ENCODE results near the gene ACY1. TPM values are rescaled to one million over a fixed set of nuclear protein-coding genes. Genes with fewer than 3 reads are reported as not detected.

The ACY1 gene
- total RNA-seq, 2 experiments from 2014 or later, result 18.4 to 22.0 TPM

GRCh38 chr3:51994530-51994929 lies 11.2 kb downstream of the ACY1 start:
- ChIA-PET POLR2A (interaction anchor here (1.4 to 3.0 kb wide), 8 partner anchors 10 to 284 kb away, joined by 3 to 78 read pairs (median 18); partner anchors contain the start of genes ABHD14A, ABHD14B, ACY1 and DUSP7), CTCF (interaction anchor here (0.9 to 3.0 kb wide), 5 partner anchors 12 to 160 kb away, joined by 3 to 16 read pairs (median 7); partner anchors contain the start of genes ABHD14B, ACY1, PARP3 and RRP9)
- H3K4me3 Mint-ChIP-seq, result peak overlapping the region; percentile 100
- peak overlapping the region; percentile 99 for H3K27ac Mint-ChIP-seq
- H3K4me1 Mint-ChIP-seq, result peaks cover 46% of the 10 kb centered on the region
- no peak for DNase-seq
- no peaks in the 10 kb centered on the region for H3K9me3 Mint-ChIP-seq
- H3K36me3 Mint-ChIP-seq (ENCODE audit: low read depth), result peaks cover 43% of the 10 kb centered on the region
- H3K27me3 Mint-ChIP-seq, result peaks cover 10% of the 10 kb centered on the region

DNA sequence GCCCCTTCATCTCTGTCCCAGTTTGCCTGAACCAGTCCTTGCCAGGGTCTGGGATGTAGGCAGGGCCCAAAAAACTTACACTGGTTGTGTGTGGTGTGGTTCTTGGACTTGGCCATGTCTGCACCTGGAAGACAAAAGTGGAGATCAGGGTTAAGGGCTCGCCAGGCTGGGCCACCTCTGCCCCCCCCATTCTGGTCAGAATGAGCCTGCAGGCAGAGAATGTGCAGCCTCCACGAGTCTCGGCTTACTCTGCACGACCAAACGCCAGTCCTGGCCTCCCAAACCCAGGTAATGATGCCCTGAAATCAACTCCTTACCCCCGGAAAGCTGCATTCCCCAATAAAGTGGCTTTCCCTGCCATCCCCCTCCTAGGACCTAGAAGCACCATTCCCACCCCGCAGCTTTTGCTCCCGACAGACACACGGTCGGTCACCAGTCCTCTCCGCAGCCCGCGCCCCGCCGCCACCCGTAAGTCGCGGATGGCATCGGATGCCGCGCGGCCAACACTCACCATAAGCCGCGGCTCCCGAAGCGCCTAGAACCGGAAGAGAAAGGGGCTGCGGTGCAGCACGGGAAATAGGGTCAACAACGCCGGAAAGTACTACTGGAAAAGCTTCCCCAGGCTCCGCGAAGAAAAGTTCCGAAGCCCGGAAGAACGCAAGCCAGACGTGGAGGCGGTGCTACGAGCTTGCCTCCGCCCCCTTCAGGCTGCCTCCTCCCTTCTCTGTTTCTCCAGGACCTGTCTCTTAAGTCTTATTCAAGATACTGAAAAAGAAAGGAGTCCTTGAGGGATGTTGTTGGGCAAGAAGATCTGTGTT lies 12.2 kb downstream of the ACY1 start, which contains the start of gene RPL29:
Gene RPL29 (minus strand): TSS at position 550 of the 818 bp plus-strand sequence. CDS start 434 bp downstream, at position 116.
- peak within 1 kb of the TSS; percentile 99 for H3K27ac Mint-ChIP-seq
- POLR2A ChIA-PET, result interaction anchor here (0.6 to 3.0 kb wide), 20 partner anchors 11 to 325 kb away, joined by 3 to 78 read pairs (median 4); partner anchors contain the start of genes ABHD14A, ABHD14B, ACY1 and DUSP7
- peaks cover 43% of the 10 kb centered on the region for H3K36me3 Mint-ChIP-seq (ENCODE audit: low read depth)
- peak; percentile 94 for DNase-seq
- CTCF ChIA-PET, result interaction anchor here (0.7 to 3.0 kb wide), 23 partner anchors 13 to 493 kb away, joined by 3 to 16 read pairs (median 4); partner anchors contain the start of genes ABHD14B, ACY1, PARP3 and POC1A
- peaks cover 46% of the 10 kb centered on the region for H3K4me1 Mint-ChIP-seq
- no peaks in the 10 kb centered on the region for H3K9me3 Mint-ChIP-seq
- peaks cover 10% of the 10 kb centered on the region for H3K27me3 Mint-ChIP-seq
- H3K4me3 Mint-ChIP-seq, result peak within 1 kb of the TSS; percentile 100

DNA sequence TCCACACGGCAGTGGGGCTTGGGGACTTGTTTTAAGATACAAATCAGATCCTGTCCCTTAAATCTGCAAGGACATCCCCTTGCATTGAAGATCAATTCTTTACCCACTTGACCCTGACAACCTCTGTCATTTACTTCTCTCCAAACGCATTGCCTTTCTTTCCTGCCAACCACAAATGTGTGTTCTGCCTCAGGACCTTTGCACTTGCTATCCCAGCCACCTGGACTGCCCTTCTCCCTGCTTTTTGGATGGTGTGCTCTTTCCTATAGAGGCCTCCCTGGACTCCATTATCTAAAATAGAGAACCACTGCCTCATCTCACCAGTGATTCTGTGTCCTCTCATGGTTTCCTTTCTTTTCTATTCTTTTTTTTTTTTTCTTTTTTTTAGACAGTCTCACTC lies 13.8 kb downstream of the ACY1 start:
- Mint-ChIP-seq H3K4me1 (peaks cover 43% of the 10 kb centered on the region), H3K4me3 (no peak overlapping the region), H3K27me3 (peaks cover 10% of the 10 kb centered on the region), H3K9me3 (no peaks in the 10 kb centered on the region), H3K27ac (no peak overlapping the region), H3K36me3 (ENCODE audit: low read depth) (peaks cover 35% of the 10 kb centered on the region)
- no peak for DNase-seq
- POLR2A ChIA-PET, result no interaction called here
- CTCF ChIA-PET, result interaction anchor here (1.5 kb wide), 1 partner anchor 15 kb away, joined by 3 read pairs; no protein-coding TSS in a partner anchor

DNA sequence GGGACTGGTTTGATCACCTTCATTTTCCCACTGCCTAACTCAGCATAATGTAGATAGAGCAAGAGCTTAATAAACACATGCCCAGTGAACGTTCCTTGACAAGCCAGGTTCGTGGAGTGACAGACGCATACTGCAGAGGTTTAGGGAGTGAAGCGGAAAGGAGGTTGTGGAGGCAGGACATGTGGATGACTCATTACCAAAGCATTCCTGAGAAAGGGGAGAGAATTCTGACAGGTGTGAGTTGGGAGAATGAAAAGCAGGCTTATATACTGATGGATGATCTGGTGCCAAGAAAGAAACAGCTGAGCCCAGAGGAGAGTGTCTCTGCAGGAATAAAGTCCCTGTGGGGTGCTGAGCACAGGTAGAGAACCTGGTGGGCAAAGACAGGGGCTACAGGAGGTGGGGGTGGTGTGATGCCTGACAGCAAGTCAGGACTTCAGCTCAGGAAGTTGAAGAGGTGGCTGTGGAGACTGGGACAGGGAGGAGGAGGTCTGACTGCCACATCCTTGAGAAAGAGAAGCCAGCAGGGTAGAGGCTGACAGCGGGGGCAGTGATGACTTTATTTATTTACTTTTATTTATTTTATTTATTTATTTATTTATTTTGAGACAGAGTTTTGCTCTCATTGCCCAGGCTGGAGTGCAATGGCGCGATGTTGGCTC lies 14.7 kb downstream of the ACY1 start:
- H3K9me3 Mint-ChIP-seq, result no peaks in the 10 kb centered on the region
- H3K4me3 Mint-ChIP-seq, result no peak overlapping the region
- peaks cover 10% of the 10 kb centered on the region for H3K27me3 Mint-ChIP-seq
- no peak for DNase-seq
- ChIA-PET POLR2A (interaction anchor here (0.7 to 1.2 kb wide), 2 partner anchors 59 to 156 kb away, joined by 3 read pairs; partner anchors contain the start of genes DUSP7 and POC1A), CTCF (interaction anchor here (1.0 to 1.5 kb wide), 4 partner anchors 16 to 156 kb away, joined by 3 read pairs; partner anchors contain the start of gene POC1A)
- peaks cover 27% of the 10 kb centered on the region for H3K36me3 Mint-ChIP-seq (ENCODE audit: low read depth)
- peaks cover 35% of the 10 kb centered on the region for H3K4me1 Mint-ChIP-seq
- H3K27ac Mint-ChIP-seq, result no peak overlapping the region

- Mint-ChIP-seq H3K27me3 (peaks cover 10% of the 10 kb centered on the region), H3K27ac (no peak overlapping the region), H3K9me3 (no peaks in the 10 kb centered on the region), H3K4me1 (peaks cover 29% of the 10 kb centered on the region), H3K4me3 (no peak overlapping the region), H3K36me3 (ENCODE audit: low read depth) (peaks cover 21% of the 10 kb centered on the region)
- ChIA-PET CTCF (interaction anchor here (1.0 to 1.5 kb wide), 4 partner anchors 17 to 156 kb away, joined by 3 read pairs; partner anchors contain the start of gene POC1A), POLR2A (interaction anchor here (0.7 to 1.2 kb wide), 2 partner anchors 58 to 155 kb away, joined by 3 read pairs; partner anchors contain the start of genes DUSP7 and POC1A)
- DNase-seq, result no peak
These were observed 15.4 kb downstream of the ACY1 start for GRCh38 chr3:51998774-51999173.

DNA sequence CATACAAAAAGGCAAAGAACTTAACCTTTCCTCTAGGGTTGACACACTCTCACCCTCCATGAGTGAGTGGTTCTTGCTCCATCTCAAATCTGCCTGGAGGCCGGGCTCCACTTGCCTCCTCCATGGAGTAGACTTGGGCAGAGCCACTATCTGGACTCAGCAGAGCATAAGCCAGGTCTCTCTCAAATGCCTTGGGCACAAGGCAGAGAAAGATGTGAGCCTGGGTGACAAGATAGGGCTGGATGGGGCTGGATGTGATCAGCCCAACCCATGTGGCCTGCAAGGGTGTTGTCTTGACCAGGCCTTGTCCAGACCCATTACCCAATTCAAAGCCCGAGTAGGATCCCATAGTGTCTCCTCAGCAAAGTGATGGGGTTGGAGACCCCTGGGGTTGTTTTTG lies 16.5 kb downstream of the ACY1 start:
- no peak for DNase-seq
- peaks cover 18% of the 10 kb centered on the region for H3K4me1 Mint-ChIP-seq
- CTCF ChIA-PET, result interaction anchor here (2.4 to 5.5 kb wide), 3 partner anchors 13 to 122 kb away, joined by 9 to 54 read pairs (median 50); partner anchors contain the start of gene DUSP7
- H3K27ac Mint-ChIP-seq, result no peak overlapping the region
- H3K4me3 Mint-ChIP-seq, result no peak overlapping the region
- peaks cover 11% of the 10 kb centered on the region for H3K36me3 Mint-ChIP-seq (ENCODE audit: low read depth)
- POLR2A ChIA-PET, result no interaction called here
- H3K27me3 Mint-ChIP-seq, result peaks cover 10% of the 10 kb centered on the region
- H3K9me3 Mint-ChIP-seq, result no peaks in the 10 kb centered on the region

- ChIA-PET POLR2A (interaction anchor here (0.6 to 2.3 kb wide), 7 partner anchors 24 to 338 kb away, joined by 3 to 7 read pairs (median 4); partner anchors contain the start of gene DUSP7), CTCF (interaction anchor here (0.5 to 5.5 kb wide), 23 partner anchors 9 to 428 kb away, joined by 3 to 54 read pairs (median 6); partner anchors contain the start of genes DUSP7, PARP3, POC1A and RRP9)
- Mint-ChIP-seq H3K36me3 (ENCODE audit: low read depth) (no peaks in the 10 kb centered on the region), H3K9me3 (no peaks in the 10 kb centered on the region), H3K4me1 (peaks cover 20% of the 10 kb centered on the region), H3K27ac (no peak overlapping the region), H3K27me3 (peaks cover 10% of the 10 kb centered on the region), H3K4me3 (no peak overlapping the region)
- DNase-seq, result peak; percentile 87
These were observed 18.2 kb downstream of the ACY1 start for GRCh38 chr3:52001443-52001974.

DNA sequence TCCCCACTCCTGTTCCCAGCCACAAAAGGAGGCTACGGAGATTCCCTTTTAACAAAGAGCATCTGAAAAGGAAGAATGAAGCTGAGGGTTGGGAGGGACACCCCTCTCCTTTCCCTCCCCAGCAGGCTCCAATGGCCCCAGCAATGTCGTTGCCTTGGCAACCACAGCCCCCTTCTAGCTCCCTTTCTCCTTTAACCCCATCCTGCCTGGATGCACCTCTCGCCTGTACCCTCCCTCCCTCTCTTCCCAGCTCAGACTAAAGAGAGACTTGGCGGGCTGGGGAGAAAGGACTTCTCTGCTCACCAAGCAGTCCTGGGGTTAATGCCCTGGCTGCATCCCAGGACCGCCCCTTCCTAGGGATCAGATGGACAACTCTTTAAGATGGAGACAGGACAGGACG lies 19.4 kb downstream of the ACY1 start:
- Mint-ChIP-seq H3K4me3 (no peak overlapping the region), H3K36me3 (ENCODE audit: low read depth) (no peaks in the 10 kb centered on the region), H3K4me1 (peaks cover 16% of the 10 kb centered on the region), H3K9me3 (no peaks in the 10 kb centered on the region), H3K27ac (no peak overlapping the region), H3K27me3 (peaks cover 7% of the 10 kb centered on the region)
- POLR2A ChIA-PET, result interaction anchor here (1.2 to 2.3 kb wide), 2 partner anchors 9 to 120 kb away, joined by 3 to 7 read pairs; no protein-coding TSS in a partner anchor
- CTCF ChIA-PET, result interaction anchor here (1.0 to 5.5 kb wide), 7 partner anchors 52 to 235 kb away, joined by 3 to 54 read pairs (median 11); partner anchors contain the start of genes DUSP7 and POC1A
- no peak for DNase-seq

DNA sequence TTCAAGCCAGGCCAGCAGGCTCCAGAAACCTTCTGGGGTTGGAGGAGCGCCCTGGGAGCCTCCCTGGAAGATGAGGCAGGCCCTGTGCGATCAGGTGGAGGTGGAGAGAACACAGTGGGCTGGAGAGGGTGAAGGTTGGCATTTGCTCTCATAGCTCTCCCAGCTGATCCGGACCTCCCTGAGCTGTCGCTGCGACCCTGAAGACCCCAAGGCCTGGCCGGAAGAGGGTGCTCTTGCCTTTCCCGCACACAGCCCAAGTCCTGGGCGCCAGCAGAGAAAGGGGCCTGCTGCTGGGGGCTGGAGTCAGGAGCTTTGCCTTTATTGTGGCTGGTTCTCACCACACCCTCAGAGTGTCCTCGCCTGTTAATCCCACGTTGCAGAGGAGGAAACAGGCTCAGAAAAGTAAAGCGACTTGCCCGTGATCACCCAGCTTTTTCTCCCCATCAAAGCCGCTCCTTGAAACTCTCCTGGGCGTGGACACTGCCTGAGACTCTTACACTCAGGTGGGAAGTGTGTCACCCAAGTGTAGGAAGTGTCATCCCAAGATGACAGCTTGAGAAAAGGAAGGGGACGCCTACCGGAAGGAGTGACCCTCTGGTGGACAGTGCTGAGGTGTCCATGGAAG lies 20.9 kb downstream of the ACY1 start:
- no peak for DNase-seq
- Mint-ChIP-seq H3K27ac (no peak overlapping the region), H3K36me3 (ENCODE audit: low read depth) (no peaks in the 10 kb centered on the region), H3K4me1 (peaks cover 16% of the 10 kb centered on the region), H3K27me3 (no peaks in the 10 kb centered on the region), H3K9me3 (no peaks in the 10 kb centered on the region), H3K4me3 (no peak overlapping the region)
- ChIA-PET POLR2A (no interaction called here), CTCF (interaction anchor here (0.5 to 5.5 kb wide), 8 partner anchors 31 to 217 kb away, joined by 3 to 54 read pairs (median 4); partner anchors contain the start of gene DUSP7)

DNA sequence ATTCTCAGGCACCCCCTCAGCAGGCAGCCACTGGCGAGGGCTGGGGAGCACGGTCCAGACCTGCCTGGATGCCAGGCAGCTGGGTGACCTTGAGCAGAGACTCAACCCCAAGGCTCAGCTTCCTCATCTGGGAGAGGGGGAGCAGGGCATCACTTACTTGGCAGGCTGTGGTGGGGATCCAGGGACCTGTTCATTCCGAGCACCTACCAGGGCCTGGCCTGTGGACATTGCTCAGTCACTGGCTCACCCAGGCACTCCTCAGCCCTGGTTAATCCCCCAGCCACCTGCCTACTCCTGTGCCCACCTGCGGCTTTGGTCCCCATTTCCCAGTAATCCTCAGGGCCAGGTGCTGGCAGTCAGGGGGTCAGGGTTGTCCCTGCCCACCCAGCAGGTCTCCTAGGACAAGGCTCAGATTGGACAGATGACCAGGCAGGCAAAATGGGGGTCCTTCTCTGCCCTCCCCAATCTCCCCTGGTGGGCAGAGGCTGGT lies 21.6 kb downstream of the ACY1 start:
- H3K27ac Mint-ChIP-seq, result no peak overlapping the region
- H3K4me1 Mint-ChIP-seq, result peaks cover 16% of the 10 kb centered on the region
- H3K36me3 Mint-ChIP-seq (ENCODE audit: low read depth), result no peaks in the 10 kb centered on the region
- no peak for DNase-seq
- no peaks in the 10 kb centered on the region for H3K9me3 Mint-ChIP-seq
- ChIA-PET CTCF (interaction anchor here (1.1 to 5.5 kb wide), 4 partner anchors 51 to 140 kb away, joined by 3 to 54 read pairs (median 15); partner anchors contain the start of gene DUSP7), POLR2A (no interaction called here)
- H3K4me3 Mint-ChIP-seq, result no peak overlapping the region
- no peaks in the 10 kb centered on the region for H3K27me3 Mint-ChIP-seq

DNA sequence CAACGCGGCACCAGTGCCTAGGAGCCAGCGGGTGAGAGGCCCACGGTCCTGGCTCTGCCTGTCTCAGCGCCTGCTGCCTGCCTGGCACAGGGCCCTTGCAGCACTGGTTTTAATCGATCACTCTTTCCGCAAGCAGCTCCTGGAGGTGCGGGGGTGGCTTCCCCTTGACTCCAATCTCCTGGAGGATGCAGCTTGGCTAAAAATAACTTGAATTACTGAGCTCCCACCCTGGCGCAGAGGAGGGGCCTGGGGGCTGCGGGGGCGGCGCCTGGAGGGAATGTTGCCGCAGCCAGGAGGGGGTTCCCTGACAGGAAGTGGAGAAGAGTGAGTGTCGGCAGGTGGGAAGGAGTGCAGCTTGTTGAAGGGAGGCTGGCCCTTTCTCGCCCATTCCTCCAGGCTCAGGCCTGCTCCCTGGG lies 22.2 kb downstream of the ACY1 start:
- no peaks in the 10 kb centered on the region for H3K36me3 Mint-ChIP-seq (ENCODE audit: low read depth)
- no peak overlapping the region for H3K27ac Mint-ChIP-seq
- no peak for DNase-seq
- ChIA-PET CTCF (interaction anchor here (1.1 kb wide), 1 partner anchor 139 kb away, joined by 3 read pairs; no protein-coding TSS in a partner anchor), POLR2A (no interaction called here)
- H3K4me1 Mint-ChIP-seq, result peaks cover 16% of the 10 kb centered on the region
- no peak overlapping the region for H3K4me3 Mint-ChIP-seq
- no peaks in the 10 kb centered on the region for H3K9me3 Mint-ChIP-seq
- H3K27me3 Mint-ChIP-seq, result no peaks in the 10 kb centered on the region
